ENCODE data around the gene NPHP4.

DNA sequence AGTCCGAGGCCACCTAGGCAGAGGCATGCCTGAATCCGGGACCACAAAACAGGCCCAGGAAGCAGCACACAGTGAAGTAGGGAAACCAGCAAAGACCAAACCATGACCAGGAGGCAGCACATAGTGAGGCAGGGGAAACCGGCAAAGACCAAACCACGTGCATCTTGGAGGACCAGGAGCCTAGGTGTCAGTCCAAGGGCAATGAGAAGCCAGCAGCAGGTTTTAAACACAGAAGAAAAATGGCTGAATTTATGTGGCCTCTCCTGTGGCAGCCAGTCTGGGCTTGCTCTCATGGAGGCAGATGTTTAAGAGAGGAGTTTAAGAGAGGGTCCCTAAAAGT, 42.5 kb downstream of the NPHP4 start:
- TF ChIP-seq ZNF274 (IDR thresholded peaks at IDR 0.05; ENCODE audit: low read depth, low read length) (no peak), SUZ12 (IDR thresholded peaks at IDR 0.05; ENCODE audit: extremely low read depth, insufficient read depth, insufficient read length) (no peak), YY1 (IDR thresholded peaks at IDR 0.05; ENCODE audit: insufficient read depth, insufficient read length) (no peak)
